NT2/D1 (cell line): ENCODE measurements around the gene SPHK1.

Experiments used
- SUZ12 ChIP-seq: IDR thresholded peaks from 2 replicates; pipeline ENCODE4 v1.6.1; 2011; ENCODE audit not compliant: insufficient read length, insufficient read depth; ENCODE audit errors: extremely low read depth
- YY1 ChIP-seq: IDR thresholded peaks from 2 replicates; pipeline ENCODE4 v1.6.1; 2011; ENCODE audit not compliant: insufficient read length, insufficient read depth
- ZNF274 ChIP-seq: IDR thresholded peaks from 2 replicates; pipeline ENCODE4 v1.6.1; 2011; ENCODE audit warnings: mild to moderate bottlenecking, low read depth, low read length

GRCh38 chr17:76369804-76370203, 14.6 kb upstream of the SPHK1 start:
- TF ChIP-seq ZNF274 (no peak), YY1 (no peak), SUZ12 (no peak)
